ENCODE data around the gene TERC.

The TERC gene

GRCh38 chr3:169764882-169765612, at the start of gene TERC:
Gene TERC (minus strand): TSS chr3:169765060.
- peak; percentile 90 for DNase-seq

GRCh38 chr3:169813757-169814517, 49.1 kb upstream of the TERC start:
- peak; percentile 20 for DNase-seq

GRCh38 chr3:169813278-169813677, 48.4 kb upstream of the TERC start:
- no peak for DNase-seq

- DNase-seq = peak; percentile 90
Observed at GRCh38 chr3:169812332-169813235, 47.7 kb upstream of the TERC start, which contains the start of the genes LRRC34 and LRRIQ4. Gene LRRC34 (minus strand): TSS chr3:169812904. CDS start chr3:169812548, 356 bp downstream. Gene LRRIQ4 (plus strand): TSS chr3:169812870. CDS start chr3:169821922, 9,052 bp downstream.

- peak; percentile 30 for DNase-seq
Observed at GRCh38 chr3:169811631-169812331, 46.9 kb upstream of the TERC start.

GRCh38 chr3:169809230-169809795, 44.5 kb upstream of the TERC start:
- DNase-seq = no peak

- no peak for DNase-seq
Observed at GRCh38 chr3:169804681-169805080, 39.8 kb upstream of the TERC start.

- no peak for DNase-seq
Observed at GRCh38 chr3:169792359-169792758, 27.5 kb upstream of the TERC start.

- no peak for DNase-seq
Observed at GRCh38 chr3:169790687-169791429, 26.0 kb upstream of the TERC start.

- no peak for DNase-seq
Observed at GRCh38 chr3:169790219-169790618, 25.4 kb upstream of the TERC start.

- no peak for DNase-seq
Observed at GRCh38 chr3:169787791-169788190, 22.9 kb upstream of the TERC start.

- no peak for DNase-seq
Observed at GRCh38 chr3:169787120-169787519, 22.3 kb upstream of the TERC start.

- DNase-seq = no peak
Observed at GRCh38 chr3:169781209-169781855, 16.5 kb upstream of the TERC start.

GRCh38 chr3:169780742-169781141, 15.9 kb upstream of the TERC start:
- no peak for DNase-seq

- DNase-seq = no peak
Observed at GRCh38 chr3:169777822-169778221, 13.0 kb upstream of the TERC start.

- DNase-seq = no peak
Observed at GRCh38 chr3:169774186-169774585, 9.3 kb upstream of the TERC start.

- DNase-seq = peak; percentile 68
Observed at GRCh38 chr3:169772897-169773816, 8.3 kb upstream of the TERC start, which contains the start of gene MYNN. Gene MYNN (plus strand): TSS chr3:169773396. CDS start chr3:169774296, 900 bp downstream.

- DNase-seq = peak; percentile 61
Observed at GRCh38 chr3:169772305-169772896, 7.5 kb upstream of the TERC start.

Measured in NCI-H510A (cell line).